Measurements from ENCODE around the gene PTGIS. TPM values are rescaled to one million over a fixed set of nuclear protein-coding genes. Genes with fewer than 3 reads are reported as not detected.

Gene PTGIS
- total RNA-seq, 1 donor: 89.8 TPM

GRCh38 chr20:49529470-49529869 lies 38.5 kb downstream of the PTGIS start:
- no peaks in the 10 kb centered on the region for H3K79me2 ChIP-seq (ENCODE audit: insufficient read depth, low read length)
- no peak for TF ChIP-seq CTCF (IDR thresholded peaks at IDR 0.05; ENCODE audit: extremely low read depth, low read depth, low read length)
- no peak overlapping the region for H3K4me2 ChIP-seq (ENCODE audit: insufficient read depth, low read length)
- H4K20me1 ChIP-seq (ENCODE audit: insufficient read depth, low read length): no peaks in the 10 kb centered on the region
- H3K9me3 ChIP-seq (ENCODE audit: low read depth, low read length): no peaks in the 10 kb centered on the region
- H3K27me3 ChIP-seq (ENCODE audit: insufficient read depth, low read length): no peaks in the 10 kb centered on the region
- no peak overlapping the region for H2AFZ ChIP-seq (ENCODE audit: low read length)
- H3K36me3 ChIP-seq (ENCODE audit: insufficient read depth, low read length): no peaks in the 10 kb centered on the region
- H3K4me3 ChIP-seq (ENCODE audit: insufficient read depth, low read length): no peak overlapping the region
- no peak overlapping the region for H3K27ac ChIP-seq (ENCODE audit: low read depth, low read length)
- DNase-seq (ENCODE audit: insufficient read length, low spot score, missing footprints): no peak
- no peaks in the 10 kb centered on the region for H3K4me1 ChIP-seq (ENCODE audit: insufficient read depth, low read length)

- Histone ChIP-seq H3K79me2 (ENCODE audit: insufficient read depth, low read length) (no peaks in the 10 kb centered on the region), H3K36me3 (ENCODE audit: insufficient read depth, low read length) (no peaks in the 10 kb centered on the region), H3K27ac (ENCODE audit: low read depth, low read length) (no peak overlapping the region), H3K4me1 (ENCODE audit: insufficient read depth, low read length) (no peaks in the 10 kb centered on the region), H3K4me3 (ENCODE audit: insufficient read depth, low read length) (no peak overlapping the region), H3K9me3 (ENCODE audit: low read depth, low read length) (no peaks in the 10 kb centered on the region), H3K4me2 (ENCODE audit: insufficient read depth, low read length) (no peak overlapping the region), H2AFZ (ENCODE audit: low read length) (no peak overlapping the region), H4K20me1 (ENCODE audit: insufficient read depth, low read length) (no peaks in the 10 kb centered on the region), H3K27me3 (ENCODE audit: insufficient read depth, low read length) (peaks cover 4% of the 10 kb centered on the region)
- no peak for DNase-seq (ENCODE audit: insufficient read length, low spot score, missing footprints)
- TF ChIP-seq CTCF (IDR thresholded peaks at IDR 0.05; ENCODE audit: extremely low read depth, low read depth, low read length): no peak
Measured at GRCh38 chr20:49526568-49526967, 41.4 kb downstream of the PTGIS start.

GRCh38 chr20:49526056-49526455 lies 41.9 kb downstream of the PTGIS start:
- Histone ChIP-seq H2AFZ (ENCODE audit: low read length) (no peak overlapping the region), H3K4me3 (ENCODE audit: insufficient read depth, low read length) (no peak overlapping the region), H3K27ac (ENCODE audit: low read depth, low read length) (no peak overlapping the region), H3K79me2 (ENCODE audit: insufficient read depth, low read length) (no peaks in the 10 kb centered on the region), H4K20me1 (ENCODE audit: insufficient read depth, low read length) (peaks cover 2% of the 10 kb centered on the region), H3K36me3 (ENCODE audit: insufficient read depth, low read length) (no peaks in the 10 kb centered on the region), H3K27me3 (ENCODE audit: insufficient read depth, low read length) (peaks cover 4% of the 10 kb centered on the region), H3K4me1 (ENCODE audit: insufficient read depth, low read length) (no peaks in the 10 kb centered on the region), H3K9me3 (ENCODE audit: low read depth, low read length) (no peaks in the 10 kb centered on the region), H3K4me2 (ENCODE audit: insufficient read depth, low read length) (no peak overlapping the region)
- no peak for DNase-seq (ENCODE audit: insufficient read length, low spot score, missing footprints)
- no peak for TF ChIP-seq CTCF (IDR thresholded peaks at IDR 0.05; ENCODE audit: extremely low read depth, low read depth, low read length)

- no peak for TF ChIP-seq CTCF (IDR thresholded peaks at IDR 0.05; ENCODE audit: extremely low read depth, low read depth, low read length)
- H3K9me3 ChIP-seq (ENCODE audit: low read depth, low read length): no peaks in the 10 kb centered on the region
- no peak for DNase-seq (ENCODE audit: insufficient read length, low spot score, missing footprints)
- H3K27ac ChIP-seq (ENCODE audit: low read depth, low read length): no peak overlapping the region
- no peaks in the 10 kb centered on the region for H3K36me3 ChIP-seq (ENCODE audit: insufficient read depth, low read length)
- no peaks in the 10 kb centered on the region for H3K79me2 ChIP-seq (ENCODE audit: insufficient read depth, low read length)
- H2AFZ ChIP-seq (ENCODE audit: low read length): no peak overlapping the region
- no peak overlapping the region for H3K4me3 ChIP-seq (ENCODE audit: insufficient read depth, low read length)
- no peak overlapping the region for H3K4me2 ChIP-seq (ENCODE audit: insufficient read depth, low read length)
- no peaks in the 10 kb centered on the region for H3K4me1 ChIP-seq (ENCODE audit: insufficient read depth, low read length)
- peaks cover 5% of the 10 kb centered on the region for H4K20me1 ChIP-seq (ENCODE audit: insufficient read depth, low read length)
- H3K27me3 ChIP-seq (ENCODE audit: insufficient read depth, low read length): peaks cover 4% of the 10 kb centered on the region
Measured at GRCh38 chr20:49523767-49524360, 44.1 kb downstream of the PTGIS start.
